ENCODE results near the gene WDR88.
"Not testable (repeated sequence)": the region's sequence is repeated elsewhere in the genome, so short reads cannot be mapped to it uniquely, and the experiment has no call there.

The WDR88 gene

GRCh38 chr19:33163481-33163880 is 31.6 kb downstream of the WDR88 start:
- H3K4me3 Mint-ChIP-seq: no peak overlapping the region
- no peak for ATAC-seq (replicated peaks)
- peaks cover 25 to 29% of the 10 kb centered on the region in 2 donors for H3K4me1 Mint-ChIP-seq (ENCODE audit: low read depth in 2 of 2)
- H3K27ac Mint-ChIP-seq: no peak overlapping the region
- peaks cover 0 to 3% of the 10 kb centered on the region in 2 donors for H3K9me3 Mint-ChIP-seq
- H3K27me3 Mint-ChIP-seq: no peaks in the 10 kb centered on the region
- no peak for DNase-seq
- H3K36me3 Mint-ChIP-seq (ENCODE audit: insufficient read depth): no peaks in the 10 kb centered on the region

- peaks cover 16 to 17% of the 10 kb centered on the region in 2 donors for H3K4me1 Mint-ChIP-seq (ENCODE audit: low read depth in 2 of 2)
- H3K36me3 Mint-ChIP-seq (ENCODE audit: insufficient read depth); ATAC-seq (replicated peaks); H3K27ac Mint-ChIP-seq; DNase-seq; H3K9me3 Mint-ChIP-seq; H3K27me3 Mint-ChIP-seq; H3K4me3 Mint-ChIP-seq: not testable (repeated sequence)
These were observed 34.1 kb downstream of the WDR88 start for GRCh38 chr19:33166037-33166436.

DNA sequence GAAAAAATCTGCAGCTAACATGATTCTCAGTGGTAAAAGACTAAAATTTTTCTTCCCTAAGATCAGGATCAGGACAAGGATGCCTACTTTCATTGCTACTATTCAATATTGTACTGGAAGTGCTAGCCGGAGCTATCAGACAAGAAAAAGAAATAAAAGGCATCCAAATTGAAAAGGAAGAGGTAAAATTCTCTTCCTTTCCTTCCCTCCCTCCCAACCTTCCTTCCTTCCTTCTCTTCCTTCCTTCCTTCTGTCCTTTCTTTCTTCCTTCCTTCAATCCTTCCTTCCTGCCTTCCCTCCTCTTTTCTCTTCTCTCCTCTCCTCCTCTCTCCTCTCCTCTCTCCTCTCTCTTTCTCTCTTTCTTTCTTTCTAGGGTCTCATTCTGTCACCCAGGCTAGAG is 35.5 kb downstream of the WDR88 start:
- no peak overlapping the region for H3K27ac Mint-ChIP-seq
- H3K9me3 Mint-ChIP-seq: peaks cover 0 to 3% of the 10 kb centered on the region in 2 donors
- peaks cover 14 to 18% of the 10 kb centered on the region in 2 donors for H3K4me1 Mint-ChIP-seq (ENCODE audit: low read depth in 2 of 2)
- ATAC-seq (replicated peaks) (no peak), DNase-seq (no peak)
- no peaks in the 10 kb centered on the region for H3K27me3 Mint-ChIP-seq
- H3K36me3 Mint-ChIP-seq (ENCODE audit: insufficient read depth): no peaks in the 10 kb centered on the region
- H3K4me3 Mint-ChIP-seq: no peak overlapping the region

DNA sequence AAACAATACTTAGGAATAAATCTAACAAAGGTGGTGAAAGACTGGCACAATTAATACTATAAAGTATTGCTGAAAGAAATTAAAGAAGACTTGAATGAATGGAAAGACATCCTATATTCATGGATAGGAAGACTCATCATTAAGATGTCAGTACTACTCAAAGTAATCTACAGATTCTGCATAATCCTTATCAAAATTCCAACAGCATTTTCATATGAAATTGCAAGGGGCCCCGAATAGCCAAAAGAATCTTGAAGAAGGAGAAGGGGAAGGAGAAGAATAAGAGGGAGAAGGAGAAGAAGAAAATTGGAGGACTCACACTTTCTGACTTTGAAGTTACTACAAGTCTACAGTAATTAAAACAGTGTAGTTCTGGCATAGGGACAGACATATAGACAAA is 36.6 kb downstream of the WDR88 start:
- no peak for ATAC-seq (replicated peaks)

DNA sequence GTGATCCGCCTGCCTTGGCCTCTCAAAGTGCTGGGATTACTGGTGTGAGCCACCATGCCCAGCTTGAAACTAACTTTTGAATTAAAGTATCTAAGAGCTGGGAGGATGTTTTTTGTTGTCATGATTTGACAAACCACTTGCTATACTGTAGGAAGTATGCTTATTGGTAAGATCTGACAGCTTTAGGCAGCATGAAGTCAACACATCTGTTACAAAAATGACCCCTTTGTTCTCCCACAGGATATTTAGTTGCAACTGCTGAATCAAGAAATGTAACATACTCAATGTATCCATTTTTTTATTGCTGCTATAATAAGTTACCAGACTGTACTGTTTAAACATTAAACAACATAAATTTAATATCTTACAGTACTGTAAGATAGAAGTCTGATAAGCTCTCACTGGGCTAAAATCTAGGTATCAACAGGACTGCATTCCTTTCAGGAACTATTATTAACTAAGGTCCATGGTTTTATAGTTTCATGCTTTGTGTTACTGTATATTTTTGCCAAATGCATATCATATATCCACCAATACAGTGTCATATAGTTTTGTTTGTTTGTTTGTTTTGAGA is 39.4 kb downstream of the WDR88 start:
- DNase-seq (no peak), ATAC-seq (replicated peaks) (no peak)
- H3K27me3 Mint-ChIP-seq: peaks cover 0 to under 1% of the 10 kb centered on the region in 2 donors
- no peak overlapping the region for H3K27ac Mint-ChIP-seq
- no peak overlapping the region for H3K4me3 Mint-ChIP-seq
- H3K36me3 Mint-ChIP-seq (ENCODE audit: insufficient read depth): peaks cover 16% of the 10 kb centered on the region
- peaks cover 0 to 3% of the 10 kb centered on the region in 2 donors for H3K9me3 Mint-ChIP-seq
- peaks cover 26 to 31% of the 10 kb centered on the region in 2 donors for H3K4me1 Mint-ChIP-seq (ENCODE audit: low read depth in 2 of 2)

More for the DNA sequence above, 36.6 kb downstream of the WDR88 start:
- no peak for DNase-seq
- no peak overlapping the region for H3K4me3 Mint-ChIP-seq
- no peaks in the 10 kb centered on the region for H3K36me3 Mint-ChIP-seq (ENCODE audit: insufficient read depth)
- H3K9me3 Mint-ChIP-seq: peaks cover 0 to 3% of the 10 kb centered on the region in 2 donors
- H3K27me3 Mint-ChIP-seq: no peaks in the 10 kb centered on the region
- H3K4me1 Mint-ChIP-seq (ENCODE audit: low read depth in 2 of 2): peaks cover 18 to 22% of the 10 kb centered on the region in 2 donors
- H3K27ac Mint-ChIP-seq: no peak overlapping the region

GRCh38 chr19:33171916-33172359 is 40.0 kb downstream of the WDR88 start:
- ATAC-seq (replicated peaks) (no peak), DNase-seq (no peak)
- peaks cover 29 to 35% of the 10 kb centered on the region in 2 donors for H3K4me1 Mint-ChIP-seq (ENCODE audit: low read depth in 2 of 2)
- H3K36me3 Mint-ChIP-seq (ENCODE audit: insufficient read depth): peaks cover 22% of the 10 kb centered on the region
- no peak overlapping the region for H3K4me3 Mint-ChIP-seq
- H3K9me3 Mint-ChIP-seq: peaks cover 0 to 3% of the 10 kb centered on the region in 2 donors
- H3K27ac Mint-ChIP-seq: no peak overlapping the region
- H3K27me3 Mint-ChIP-seq: peaks cover 0 to 6% of the 10 kb centered on the region in 2 donors

DNA sequence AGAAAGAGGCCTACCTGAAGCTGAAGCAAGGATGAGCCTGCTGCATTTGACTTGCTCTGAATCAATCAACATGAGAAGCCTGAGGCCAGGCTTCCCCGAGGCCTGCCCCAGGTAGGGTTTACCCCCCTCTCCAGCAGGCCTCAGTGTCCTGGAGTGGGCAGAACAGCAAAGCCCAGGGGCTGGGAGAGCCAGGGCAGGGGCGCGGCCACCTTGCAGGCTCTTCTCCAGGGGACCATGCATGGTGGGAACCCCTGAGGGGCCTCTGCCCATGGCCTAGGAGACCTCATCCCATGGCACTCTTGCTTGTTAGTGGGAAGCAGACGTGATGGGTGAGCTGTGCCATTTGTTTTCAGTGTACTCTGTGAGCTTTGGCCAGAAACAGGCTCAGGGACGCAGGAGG is 42.3 kb downstream of the WDR88 start:
- Mint-ChIP-seq H3K27ac (peak overlapping the region in 1 of 2 donors; percentile 23), H3K4me3 (no peak overlapping the region), H3K9me3 (no peaks in the 10 kb centered on the region), H3K27me3 (peaks cover 0 to 10% of the 10 kb centered on the region in 2 donors), H3K4me1 (ENCODE audit: low read depth in 2 of 2) (peaks cover 32 to 37% of the 10 kb centered on the region in 2 donors), H3K36me3 (ENCODE audit: insufficient read depth) (peaks cover 38% of the 10 kb centered on the region)
- no peak for ATAC-seq (replicated peaks)
- no peak for DNase-seq

DNA sequence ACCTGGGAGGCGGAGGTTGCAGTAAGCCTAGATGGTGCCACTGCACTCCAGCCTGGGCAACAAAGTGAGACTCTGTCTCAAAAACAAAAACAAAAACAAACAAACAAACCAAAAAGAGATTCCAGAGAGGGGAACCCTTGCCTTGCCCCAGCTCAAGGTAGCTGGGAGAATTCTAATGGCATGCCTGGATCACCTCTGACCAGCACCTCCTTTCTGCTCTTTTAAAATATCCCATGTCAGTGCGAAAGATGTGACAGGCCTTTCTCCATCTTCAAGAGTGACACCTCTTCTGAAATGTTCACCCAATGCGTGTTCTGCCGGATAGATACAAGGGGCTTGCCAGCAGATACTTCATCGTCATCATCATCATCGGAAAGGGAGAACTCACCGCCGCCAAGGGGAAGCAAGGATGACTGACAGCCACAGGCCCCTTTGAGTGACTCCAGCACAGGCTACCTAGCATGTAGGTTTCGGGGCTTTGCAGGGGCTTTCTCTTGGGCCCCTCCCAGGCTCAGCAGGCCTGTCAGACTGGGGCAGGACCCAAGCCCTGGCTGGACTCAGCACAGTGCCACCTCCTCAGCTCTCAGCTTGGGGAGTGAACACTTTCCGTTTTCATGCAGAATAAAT is 43.4 kb downstream of the WDR88 start:
- H3K9me3 Mint-ChIP-seq: no peaks in the 10 kb centered on the region
- ATAC-seq (replicated peaks) (no peak), DNase-seq (no peak)
- H3K4me3 Mint-ChIP-seq: peak overlapping the region; percentile 91 to 98
- peaks cover 0 to 10% of the 10 kb centered on the region in 2 donors for H3K27me3 Mint-ChIP-seq
- H3K4me1 Mint-ChIP-seq (ENCODE audit: low read depth in 2 of 2): peaks cover 32 to 37% of the 10 kb centered on the region in 2 donors
- peaks cover 38% of the 10 kb centered on the region for H3K36me3 Mint-ChIP-seq (ENCODE audit: insufficient read depth)
- H3K27ac Mint-ChIP-seq: peak overlapping the region; percentile 99 to 100

DNA sequence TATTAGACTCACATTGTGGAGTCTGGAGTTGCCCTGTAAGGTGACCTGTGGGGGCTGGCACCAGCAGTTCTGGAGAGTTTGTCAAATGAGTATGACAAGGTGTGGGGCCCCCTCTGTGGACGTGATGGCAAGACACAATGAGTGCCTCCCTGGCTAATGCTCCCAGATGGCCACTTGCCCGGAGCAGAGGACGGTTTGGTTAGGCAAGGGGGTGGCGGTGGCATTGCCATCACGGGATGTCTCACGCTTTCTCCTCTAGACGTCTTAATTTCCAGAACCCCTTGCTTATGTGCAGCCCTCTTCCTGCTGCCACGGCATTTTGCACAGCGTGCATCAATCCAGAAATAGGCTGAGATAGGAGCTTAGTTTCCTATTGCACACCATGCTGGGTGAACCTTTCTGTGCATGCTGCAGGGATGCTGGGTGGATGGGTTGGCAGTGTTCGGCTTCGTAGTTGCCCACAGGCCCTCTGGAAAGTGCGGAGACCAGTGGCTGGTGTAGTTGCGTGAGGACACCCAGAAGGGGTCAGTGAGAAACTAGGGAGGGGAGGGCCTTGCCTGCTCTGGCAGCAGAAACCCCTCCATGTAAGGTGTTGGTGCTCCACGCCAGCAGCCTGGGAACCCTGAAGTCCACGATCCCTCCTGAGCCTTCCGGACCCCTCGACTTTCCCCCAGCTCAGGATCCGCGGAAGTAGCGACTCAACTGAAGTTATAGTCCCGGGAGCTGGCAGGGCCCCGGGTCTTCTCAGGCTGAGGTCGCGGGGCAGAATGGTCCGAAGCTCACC is 44.2 kb downstream of the WDR88 start:
- DNase-seq: peak in 1 of 3 experiments; percentile 11
- peaks cover 38% of the 10 kb centered on the region for H3K36me3 Mint-ChIP-seq (ENCODE audit: insufficient read depth)
- peak overlapping the region; percentile 91 to 98 for H3K4me3 Mint-ChIP-seq
- peak overlapping the region; percentile 99 to 100 for H3K27ac Mint-ChIP-seq
- no peaks in the 10 kb centered on the region for H3K9me3 Mint-ChIP-seq
- no peak for ATAC-seq (replicated peaks)
- peaks cover 0 to 10% of the 10 kb centered on the region in 2 donors for H3K27me3 Mint-ChIP-seq
- peaks cover 32 to 37% of the 10 kb centered on the region in 2 donors for H3K4me1 Mint-ChIP-seq (ENCODE audit: low read depth in 2 of 2)

GRCh38 chr19:33176670-33177416 is 44.9 kb downstream of the WDR88 start:
- peak overlapping the region; percentile 99 to 100 for H3K27ac Mint-ChIP-seq
- DNase-seq: peak; percentile 95 to 100 (median 99)

GRCh38 chr19:33177417-33177979 is 45.6 kb downstream of the WDR88 start:
- DNase-seq (peak; percentile 76 to 77 (median 77)), ATAC-seq (replicated peaks) (peak; percentile 72)
- Mint-ChIP-seq H3K27me3 (peaks cover 0 to 10% of the 10 kb centered on the region in 2 donors), H3K4me3 (peak overlapping the region; percentile 91 to 98), H3K27ac (peak overlapping the region; percentile 99 to 100), H3K4me1 (ENCODE audit: low read depth in 2 of 2) (peaks cover 29 to 31% of the 10 kb centered on the region in 2 donors), H3K36me3 (ENCODE audit: insufficient read depth) (peaks cover 38% of the 10 kb centered on the region), H3K9me3 (no peaks in the 10 kb centered on the region)

More at GRCh38 chr19:33176670-33177416, 44.9 kb downstream of the WDR88 start:
- H3K4me3 Mint-ChIP-seq: peak overlapping the region; percentile 91 to 98
- H3K9me3 Mint-ChIP-seq: no peaks in the 10 kb centered on the region
- ATAC-seq (replicated peaks): peak; percentile 70
- H3K36me3 Mint-ChIP-seq (ENCODE audit: insufficient read depth): peaks cover 38% of the 10 kb centered on the region
- H3K27me3 Mint-ChIP-seq: peaks cover 0 to 10% of the 10 kb centered on the region in 2 donors
- peaks cover 32 to 37% of the 10 kb centered on the region in 2 donors for H3K4me1 Mint-ChIP-seq (ENCODE audit: low read depth in 2 of 2)

GRCh38 chr19:33186431-33187182 is 54.7 kb downstream of the WDR88 start:
- H3K4me3 Mint-ChIP-seq: peak overlapping the region; percentile 46 to 60

More at GRCh38 chr19:33186431-33187182, 54.7 kb downstream of the WDR88 start:
- no peaks in the 10 kb centered on the region for H3K36me3 Mint-ChIP-seq (ENCODE audit: insufficient read depth)
- ATAC-seq (replicated peaks): peak; percentile 39
- peaks cover 4 to 5% of the 10 kb centered on the region in 2 donors for H3K4me1 Mint-ChIP-seq (ENCODE audit: low read depth in 2 of 2)
- H3K9me3 Mint-ChIP-seq: no peaks in the 10 kb centered on the region
- H3K27me3 Mint-ChIP-seq: peaks cover 10 to 21% of the 10 kb centered on the region in 2 donors
- H3K27ac Mint-ChIP-seq: no peak overlapping the region
- no peak for DNase-seq

Data from effector memory CD8-positive, alpha-beta T cell (primary cell).